WTC11 (cell line): ENCODE data around the gene NME5. TPM values are rescaled to one million over a fixed set of nuclear protein-coding genes. Genes with fewer than 3 reads are reported as not detected.

Experiments
- ATAC-seq: fragments of 200-7000 bp; cut with Tn5 transposase; 2 replicates; pipeline ENCODE4 v1.10.0; 2021; ENCODE audit warnings: mild to moderate bottlenecking, moderate library complexity
- CTCF ChIA-PET: fragments of 300-600 bp; sonication (Branson Sonifier 250); formaldehyde crosslinking; loops from one replicate; lab custom pipeline; 2021; ENCODE audit warnings: antibody characterized with exemption; lab: Charles Lee
- POLR2A ChIA-PET: fragments of 350-600 bp; sonication (Branson Sonifier 250); formaldehyde crosslinking; loops from one replicate; lab custom pipeline; 2021; ENCODE audit warnings: antibody characterized with exemption; lab: Charles Lee
- DNase-seq: peaks from one replicate; pipeline ENCODE4 v3.0.0; 2021; ENCODE audit warnings: low spot score
- H3K27ac Mint-ChIP-seq: 2 replicates; pipeline ENCODE4 v1.8.0; 2021; ENCODE audit warnings: mixed read lengths
- H3K27me3 Mint-ChIP-seq: 2 replicates; pipeline ENCODE4 v1.8.0; 2021; ENCODE audit warnings: low read depth, mild to moderate bottlenecking, moderate library complexity, mixed read lengths
- H3K36me3 Mint-ChIP-seq: 2 replicates; pipeline ENCODE4 v1.8.0; 2021; ENCODE audit warnings: mixed read lengths
- H3K4me1 Mint-ChIP-seq: 2 replicates; pipeline ENCODE4 v1.8.0; 2022; ENCODE audit warnings: mixed read lengths
- H3K4me3 Mint-ChIP-seq: 2 replicates; pipeline ENCODE4 v1.8.0; 2021; ENCODE audit warnings: mild to moderate bottlenecking, moderate library complexity, mixed read lengths
- H3K9me3 Mint-ChIP-seq: 2 replicates; pipeline ENCODE4 v1.8.0; 2021; ENCODE audit warnings: mixed read lengths
- JAZF1 ChIP-seq: fragments of 250-450 bp; sonication (Bioruptor Pico); IDR thresholded peaks from 2 replicates; pipeline ENCODE4 v1.9.0; 2021; ENCODE audit warnings: moderate library complexity, mild to moderate bottlenecking, inconsistent platforms
- JUN ChIP-seq: sonication (generic); formaldehyde crosslinking; IDR thresholded peaks from 2 replicates; pipeline ENCODE4 v1.8.0; 2023; ENCODE audit warnings: mild to moderate bottlenecking, missing genetic modification reagents
- MYBL2 ChIP-seq: sonication (generic); formaldehyde crosslinking; IDR thresholded peaks from 2 replicates; pipeline ENCODE4 v1.8.1; 2023; ENCODE audit warnings: mild to moderate bottlenecking, moderate library complexity, missing genetic modification reagents
- NFE2L1 ChIP-seq: sonication (generic); formaldehyde crosslinking; IDR thresholded peaks from 2 replicates; pipeline ENCODE4 v1.8.1; 2023; ENCODE audit warnings: missing genetic modification reagents
- TEAD1 ChIP-seq: sonication (generic); formaldehyde crosslinking; IDR thresholded peaks from 2 replicates; pipeline ENCODE4 v1.8.0; 2022; ENCODE audit warnings: mild to moderate bottlenecking, missing genetic modification reagents
- TEAD4 ChIP-seq: sonication (generic); formaldehyde crosslinking; IDR thresholded peaks from 2 replicates; pipeline ENCODE4 v1.8.0; 2022; ENCODE audit warnings: mild to moderate bottlenecking, missing genetic modification reagents
- total RNA-seq: library from RNA; stranded (reverse); gene quantifications from 3 replicates; pipeline ENCODE4 v1.2.3, GENCODE V29; 2021
- TF ChIP-seq, protein P1 (sequence below): sonication (generic); formaldehyde crosslinking; IDR thresholded peaks from 2 replicates; pipeline ENCODE4 v1.8.1; 2022; ENCODE audit warnings: missing genetic modification reagents, borderline replicate concordance
- TF ChIP-seq, protein P2 (sequence below): sonication (generic); formaldehyde crosslinking; IDR thresholded peaks from 2 replicates; pipeline ENCODE4 v1.8.0; 2023; ENCODE audit warnings: mild to moderate bottlenecking, missing genetic modification reagents
- TF ChIP-seq, protein P3 (sequence below): sonication (generic); formaldehyde crosslinking; IDR thresholded peaks from 2 replicates; pipeline ENCODE4 v1.8.0; 2022; ENCODE audit warnings: mild to moderate bottlenecking, missing genetic modification reagents
- TF ChIP-seq, protein P4 (sequence below): fragments of 250-450 bp; sonication (Bioruptor Pico); conservative IDR thresholded peaks from 2 replicates; pipeline ENCODE4 v1.9.0; 2021; ENCODE audit warnings: mild to moderate bottlenecking
- TF ChIP-seq, protein P5 (sequence below): sonication (generic); formaldehyde crosslinking; IDR thresholded peaks from 2 replicates; pipeline ENCODE4 v1.8.0; 2023; ENCODE audit warnings: missing genetic modification reagents, mild to moderate bottlenecking, borderline replicate concordance

Gene NME5
- total RNA-seq, 1 experiment from 2014 or later, result 0.74 TPM

DNA sequence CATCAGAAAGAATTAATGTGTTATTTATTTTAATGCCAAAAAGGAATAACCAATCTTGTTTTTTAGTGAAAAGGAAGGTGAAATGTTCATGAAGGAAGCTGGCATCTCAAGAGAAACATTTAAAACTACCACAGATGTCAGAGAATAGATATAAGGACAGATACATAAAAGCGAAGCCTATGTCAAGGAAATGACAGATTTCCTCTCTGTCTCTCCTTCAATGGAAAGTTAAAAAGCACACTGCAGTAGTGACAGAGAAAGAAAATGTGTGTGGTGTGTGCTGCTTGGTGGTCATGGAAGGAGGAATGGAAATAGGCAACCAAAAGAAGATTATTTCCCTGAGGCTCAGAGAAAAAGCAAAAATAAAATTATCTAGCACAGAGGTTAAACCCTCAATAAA is 46.2 kb downstream of the NME5 start (continued):
- TF ChIP-seq JAZF1 (no peak), JUN (CRISPR knock-in tag) (no peak)
- TF ChIP-seq, protein P1, sequence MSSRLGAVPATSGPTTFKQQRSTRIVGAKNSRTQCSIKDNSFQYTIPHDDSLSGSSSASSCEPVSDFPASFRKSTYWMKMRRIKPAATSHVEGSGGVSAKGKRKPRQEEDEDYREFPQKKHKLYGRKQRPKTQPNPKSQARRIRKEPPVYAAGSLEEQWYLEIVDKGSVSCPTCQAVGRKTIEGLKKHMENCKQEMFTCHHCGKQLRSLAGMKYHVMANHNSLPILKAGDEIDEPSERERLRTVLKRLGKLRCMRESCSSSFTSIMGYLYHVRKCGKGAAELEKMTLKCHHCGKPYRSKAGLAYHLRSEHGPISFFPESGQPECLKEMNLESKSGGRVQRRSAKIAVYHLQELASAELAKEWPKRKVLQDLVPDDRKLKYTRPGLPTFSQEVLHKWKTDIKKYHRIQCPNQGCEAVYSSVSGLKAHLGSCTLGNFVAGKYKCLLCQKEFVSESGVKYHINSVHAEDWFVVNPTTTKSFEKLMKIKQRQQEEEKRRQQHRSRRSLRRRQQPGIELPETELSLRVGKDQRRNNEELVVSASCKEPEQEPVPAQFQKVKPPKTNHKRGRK (CRISPR knock-in tag), result no peak
- TF ChIP-seq, all 79 proteins: peak for 0

DNA sequence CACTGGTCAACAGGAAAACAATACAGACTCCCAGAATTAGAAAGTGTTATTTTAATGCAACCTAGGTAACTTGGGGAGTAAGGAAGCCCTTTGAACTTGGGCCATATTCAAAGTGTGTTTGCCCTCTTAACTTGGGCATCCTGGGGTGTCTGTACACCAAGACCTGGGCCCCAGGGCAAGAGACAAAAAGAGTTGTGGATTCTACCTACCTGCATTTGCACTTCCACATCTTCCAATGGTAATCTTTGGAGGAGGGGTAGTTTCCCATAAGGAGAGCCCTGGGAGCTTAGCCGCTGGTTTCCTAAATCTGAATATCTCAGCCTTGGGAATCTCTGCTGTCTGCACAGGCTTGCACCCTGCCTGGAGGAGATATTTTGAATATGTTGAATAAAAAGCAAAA is 46.9 kb downstream of the NME5 start:
- peak; percentile 28 for ATAC-seq
- Mint-ChIP-seq H3K4me3 (peak overlapping the region; percentile 22), H3K4me1 (peaks cover 68% of the 10 kb centered on the region)
- TF ChIP-seq, protein P2, sequence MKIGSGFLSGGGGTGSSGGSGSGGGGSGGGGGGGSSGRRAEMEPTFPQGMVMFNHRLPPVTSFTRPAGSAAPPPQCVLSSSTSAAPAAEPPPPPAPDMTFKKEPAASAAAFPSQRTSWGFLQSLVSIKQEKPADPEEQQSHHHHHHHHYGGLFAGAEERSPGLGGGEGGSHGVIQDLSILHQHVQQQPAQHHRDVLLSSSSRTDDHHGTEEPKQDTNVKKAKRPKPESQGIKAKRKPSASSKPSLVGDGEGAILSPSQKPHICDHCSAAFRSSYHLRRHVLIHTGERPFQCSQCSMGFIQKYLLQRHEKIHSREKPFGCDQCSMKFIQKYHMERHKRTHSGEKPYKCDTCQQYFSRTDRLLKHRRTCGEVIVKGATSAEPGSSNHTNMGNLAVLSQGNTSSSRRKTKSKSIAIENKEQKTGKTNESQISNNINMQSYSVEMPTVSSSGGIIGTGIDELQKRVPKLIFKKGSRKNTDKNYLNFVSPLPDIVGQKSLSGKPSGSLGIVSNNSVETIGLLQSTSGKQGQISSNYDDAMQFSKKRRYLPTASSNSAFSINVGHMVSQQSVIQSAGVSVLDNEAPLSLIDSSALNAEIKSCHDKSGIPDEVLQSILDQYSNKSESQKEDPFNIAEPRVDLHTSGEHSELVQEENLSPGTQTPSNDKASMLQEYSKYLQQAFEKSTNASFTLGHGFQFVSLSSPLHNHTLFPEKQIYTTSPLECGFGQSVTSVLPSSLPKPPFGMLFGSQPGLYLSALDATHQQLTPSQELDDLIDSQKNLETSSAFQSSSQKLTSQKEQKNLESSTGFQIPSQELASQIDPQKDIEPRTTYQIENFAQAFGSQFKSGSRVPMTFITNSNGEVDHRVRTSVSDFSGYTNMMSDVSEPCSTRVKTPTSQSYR (CRISPR knock-in tag), result 0 out of 2 replicates have a peak, but pooled peaks have one; percentile 49
- TF ChIP-seq, protein P3, sequence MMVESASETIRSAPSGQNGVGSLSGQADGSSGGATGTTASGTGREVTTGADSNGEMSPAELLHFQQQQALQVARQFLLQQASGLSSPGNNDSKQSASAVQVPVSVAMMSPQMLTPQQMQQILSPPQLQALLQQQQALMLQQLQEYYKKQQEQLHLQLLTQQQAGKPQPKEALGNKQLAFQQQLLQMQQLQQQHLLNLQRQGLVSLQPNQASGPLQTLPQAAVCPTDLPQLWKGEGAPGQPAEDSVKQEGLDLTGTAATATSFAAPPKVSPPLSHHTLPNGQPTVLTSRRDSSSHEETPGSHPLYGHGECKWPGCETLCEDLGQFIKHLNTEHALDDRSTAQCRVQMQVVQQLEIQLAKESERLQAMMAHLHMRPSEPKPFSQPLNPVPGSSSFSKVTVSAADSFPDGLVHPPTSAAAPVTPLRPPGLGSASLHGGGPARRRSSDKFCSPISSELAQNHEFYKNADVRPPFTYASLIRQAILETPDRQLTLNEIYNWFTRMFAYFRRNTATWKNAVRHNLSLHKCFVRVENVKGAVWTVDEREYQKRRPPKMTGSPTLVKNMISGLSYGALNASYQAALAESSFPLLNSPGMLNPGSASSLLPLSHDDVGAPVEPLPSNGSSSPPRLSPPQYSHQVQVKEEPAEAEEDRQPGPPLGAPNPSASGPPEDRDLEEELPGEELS (CRISPR knock-in tag), result peak; percentile 44; the same call in 1 of the 2 replicates
- TF ChIP-seq NFE2L1 (CRISPR knock-in tag) (no peak), TEAD1 (CRISPR knock-in tag) (peak; percentile 54; the same call in 1 of the 2 replicates)
- TF ChIP-seq, all 79 proteins: peak for 3
- H3K27me3 Mint-ChIP-seq, result peaks cover 100% of the 10 kb centered on the region
- H3K36me3 Mint-ChIP-seq, result no peaks in the 10 kb centered on the region
- H3K27ac Mint-ChIP-seq, result no peak overlapping the region
- ChIA-PET POLR2A (no interaction called here), CTCF (interaction anchor here (1.2 to 3.3 kb wide), 4 partner anchors 10 to 56 kb away, joined by 3 to 20 read pairs (median 8); no protein-coding TSS in a partner anchor)
- no peak for DNase-seq
- H3K9me3 Mint-ChIP-seq, result no peaks in the 10 kb centered on the region

DNA sequence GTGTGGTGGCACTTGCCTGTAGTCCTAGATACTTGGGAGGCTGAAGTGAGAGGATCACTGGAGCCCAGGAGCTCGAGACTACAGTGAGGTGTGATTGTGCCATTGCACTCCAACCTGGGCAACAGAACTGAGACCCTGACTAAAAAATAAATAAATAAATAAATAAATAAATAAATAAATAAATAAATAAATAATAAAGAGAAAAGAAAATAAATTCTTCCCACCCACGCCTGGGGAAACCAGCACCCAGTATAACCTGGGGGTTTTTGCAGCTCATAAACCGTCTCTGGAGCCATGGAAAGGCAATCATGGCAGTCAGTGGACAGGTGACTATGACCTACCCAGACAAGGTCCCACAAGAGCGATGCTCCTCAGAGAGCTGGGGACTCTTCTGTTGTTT is 47.5 kb downstream of the NME5 start:
- CTCF ChIA-PET, result interaction anchor here (0.8 to 3.3 kb wide), 5 partner anchors 9 to 55 kb away, joined by 3 to 20 read pairs (median 5); no protein-coding TSS in a partner anchor

DNA sequence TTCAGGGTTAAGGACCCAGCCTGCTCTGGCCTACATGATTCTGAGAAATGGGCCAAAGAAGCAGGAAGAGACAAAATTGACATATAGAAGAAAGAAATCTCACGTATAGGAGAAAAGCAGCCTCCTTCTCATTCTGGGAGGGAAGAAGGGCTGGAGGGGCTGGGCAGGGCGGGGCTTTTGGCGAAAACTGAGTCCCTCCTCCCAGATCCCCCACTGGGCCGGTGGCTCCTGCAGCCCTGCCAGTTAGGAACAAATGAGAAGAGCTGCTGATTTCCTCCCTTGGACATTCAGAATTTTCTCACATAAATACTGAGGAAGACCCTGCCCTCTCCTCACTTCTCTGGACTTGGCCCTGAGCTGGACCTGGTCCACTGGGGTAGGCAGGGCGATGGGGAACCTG is 55.5 kb downstream of the NME5 start, which contains the start of gene WNT8A:
TSS of gene WNT8A (plus strand) at position 332 of the 400 bp plus-strand sequence. CDS start 95 bp downstream, outside the sequence.
- Mint-ChIP-seq H3K27ac (no peak within 1 kb of the TSS), H3K4me3 (no peak within 1 kb of the TSS), H3K27me3 (peaks cover 75% of the 10 kb centered on the region), H3K4me1 (peaks cover 15% of the 10 kb centered on the region), H3K36me3 (no peaks in the 10 kb centered on the region), H3K9me3 (no peaks in the 10 kb centered on the region)
- CTCF ChIA-PET, result interaction anchor here (0.5 to 5.9 kb wide), 9 partner anchors 12 to 154 kb away, joined by 3 to 85 read pairs (median 3); partner anchors contain the start of gene NME5
- POLR2A ChIA-PET, result no interaction called here
- DNase-seq (peak; percentile 30), ATAC-seq (peak; percentile 61)
- TF ChIP-seq JUN (CRISPR knock-in tag), result no peak
- no peak for TF ChIP-seq TEAD4 (CRISPR knock-in tag)
- TF ChIP-seq, protein P4, sequence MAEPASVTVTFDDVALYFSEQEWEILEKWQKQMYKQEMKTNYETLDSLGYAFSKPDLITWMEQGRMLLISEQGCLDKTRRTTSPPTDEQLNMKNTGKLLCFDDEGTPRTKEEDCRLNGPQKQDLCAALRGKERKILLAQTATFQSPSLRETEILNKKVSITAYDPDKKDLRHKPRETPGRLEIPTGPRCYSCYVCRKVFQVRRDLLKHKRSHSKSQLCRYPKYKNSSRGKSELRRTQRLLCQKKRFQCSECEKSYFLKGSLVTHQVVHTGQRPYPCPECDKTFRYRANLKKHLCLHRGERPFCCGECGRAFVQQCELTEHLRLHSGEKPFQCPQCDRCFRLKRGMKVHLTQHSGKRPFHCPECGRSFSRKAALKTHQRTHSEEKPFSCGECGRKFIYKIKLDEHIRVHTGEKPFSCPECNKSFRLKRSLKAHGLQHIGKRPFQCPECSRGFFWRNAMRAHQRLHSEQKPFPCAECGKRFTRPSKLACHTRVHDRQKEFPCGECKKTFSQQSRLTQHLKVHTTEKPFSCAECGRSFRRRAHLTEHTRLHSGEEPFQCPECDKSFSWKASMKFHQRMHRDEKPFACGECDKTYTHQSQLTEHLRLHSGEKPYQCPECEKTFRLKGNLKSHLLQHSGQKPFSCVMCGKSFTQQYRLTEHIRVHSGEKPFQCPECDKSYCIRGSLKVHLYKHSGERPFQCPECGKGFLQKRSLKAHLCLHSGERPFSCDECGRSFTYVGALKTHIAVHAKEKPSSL (CRISPR knock-in tag), result no peak
- TF ChIP-seq, protein P5, sequence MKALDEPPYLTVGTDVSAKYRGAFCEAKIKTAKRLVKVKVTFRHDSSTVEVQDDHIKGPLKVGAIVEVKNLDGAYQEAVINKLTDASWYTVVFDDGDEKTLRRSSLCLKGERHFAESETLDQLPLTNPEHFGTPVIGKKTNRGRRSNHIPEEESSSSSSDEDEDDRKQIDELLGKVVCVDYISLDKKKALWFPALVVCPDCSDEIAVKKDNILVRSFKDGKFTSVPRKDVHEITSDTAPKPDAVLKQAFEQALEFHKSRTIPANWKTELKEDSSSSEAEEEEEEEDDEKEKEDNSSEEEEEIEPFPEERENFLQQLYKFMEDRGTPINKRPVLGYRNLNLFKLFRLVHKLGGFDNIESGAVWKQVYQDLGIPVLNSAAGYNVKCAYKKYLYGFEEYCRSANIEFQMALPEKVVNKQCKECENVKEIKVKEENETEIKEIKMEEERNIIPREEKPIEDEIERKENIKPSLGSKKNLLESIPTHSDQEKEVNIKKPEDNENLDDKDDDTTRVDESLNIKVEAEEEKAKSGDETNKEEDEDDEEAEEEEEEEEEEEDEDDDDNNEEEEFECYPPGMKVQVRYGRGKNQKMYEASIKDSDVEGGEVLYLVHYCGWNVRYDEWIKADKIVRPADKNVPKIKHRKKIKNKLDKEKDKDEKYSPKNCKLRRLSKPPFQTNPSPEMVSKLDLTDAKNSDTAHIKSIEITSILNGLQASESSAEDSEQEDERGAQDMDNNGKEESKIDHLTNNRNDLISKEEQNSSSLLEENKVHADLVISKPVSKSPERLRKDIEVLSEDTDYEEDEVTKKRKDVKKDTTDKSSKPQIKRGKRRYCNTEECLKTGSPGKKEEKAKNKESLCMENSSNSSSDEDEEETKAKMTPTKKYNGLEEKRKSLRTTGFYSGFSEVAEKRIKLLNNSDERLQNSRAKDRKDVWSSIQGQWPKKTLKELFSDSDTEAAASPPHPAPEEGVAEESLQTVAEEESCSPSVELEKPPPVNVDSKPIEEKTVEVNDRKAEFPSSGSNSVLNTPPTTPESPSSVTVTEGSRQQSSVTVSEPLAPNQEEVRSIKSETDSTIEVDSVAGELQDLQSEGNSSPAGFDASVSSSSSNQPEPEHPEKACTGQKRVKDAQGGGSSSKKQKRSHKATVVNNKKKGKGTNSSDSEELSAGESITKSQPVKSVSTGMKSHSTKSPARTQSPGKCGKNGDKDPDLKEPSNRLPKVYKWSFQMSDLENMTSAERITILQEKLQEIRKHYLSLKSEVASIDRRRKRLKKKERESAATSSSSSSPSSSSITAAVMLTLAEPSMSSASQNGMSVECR, result no peak

More for the DNA sequence above, 47.5 kb downstream of the NME5 start:
- Mint-ChIP-seq H3K9me3 (no peaks in the 10 kb centered on the region), H3K4me1 (peaks cover 62% of the 10 kb centered on the region), H3K27ac (no peak overlapping the region), H3K4me3 (no peak overlapping the region), H3K36me3 (no peaks in the 10 kb centered on the region), H3K27me3 (peaks cover 99% of the 10 kb centered on the region)
- ATAC-seq (no peak), DNase-seq (no peak)
- no peak for TF ChIP-seq MYBL2
- TF ChIP-seq, protein P4 (CRISPR knock-in tag), result no peak
- POLR2A ChIA-PET, result no interaction called here
